DOHH2 (cell line): Measurements from ENCODE around the gene VPS26A.

Experiments
- EZH2phosphoT487 ChIP-seq: fragments of 200-600 bp; sonication (generic); IDR thresholded peaks from 2 replicates; pipeline ENCODE4 v1.6.1; 2017; ENCODE audit warnings: borderline replicate concordance, mild to moderate bottlenecking, antibody characterized with exemption, low read length, moderate library complexity, mixed read lengths
- TF ChIP-seq, protein P1 (sequence below): fragments of 200-600 bp; sonication (generic); IDR thresholded peaks from one replicate; pipeline ENCODE4 v1.5.1; 2014; ENCODE audit warnings: antibody characterized with exemption, mild to moderate bottlenecking, low read depth, low read length; ENCODE audit not compliant: poor library complexity, severe bottlenecking

DNA sequence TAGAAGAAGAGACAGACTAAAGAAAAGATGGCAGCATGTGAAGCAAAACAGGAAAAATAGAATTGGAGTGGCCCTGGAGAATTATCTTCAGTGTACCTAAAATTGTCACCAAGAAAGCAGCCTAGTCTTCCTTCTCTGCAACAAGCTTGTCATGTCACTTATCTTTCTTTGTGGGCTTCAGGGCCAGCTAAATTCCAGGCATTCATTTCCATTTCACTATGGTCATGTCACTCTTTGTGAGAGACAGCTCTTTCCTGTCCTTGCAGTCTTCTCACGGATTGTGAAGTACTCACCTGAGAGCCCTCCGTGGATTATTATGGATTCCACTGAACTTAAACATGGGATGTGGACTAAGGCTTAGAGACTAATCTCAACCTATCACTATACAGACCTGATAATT, 87.1 kb downstream of the VPS26A start:
- TF ChIP-seq, protein P1, sequence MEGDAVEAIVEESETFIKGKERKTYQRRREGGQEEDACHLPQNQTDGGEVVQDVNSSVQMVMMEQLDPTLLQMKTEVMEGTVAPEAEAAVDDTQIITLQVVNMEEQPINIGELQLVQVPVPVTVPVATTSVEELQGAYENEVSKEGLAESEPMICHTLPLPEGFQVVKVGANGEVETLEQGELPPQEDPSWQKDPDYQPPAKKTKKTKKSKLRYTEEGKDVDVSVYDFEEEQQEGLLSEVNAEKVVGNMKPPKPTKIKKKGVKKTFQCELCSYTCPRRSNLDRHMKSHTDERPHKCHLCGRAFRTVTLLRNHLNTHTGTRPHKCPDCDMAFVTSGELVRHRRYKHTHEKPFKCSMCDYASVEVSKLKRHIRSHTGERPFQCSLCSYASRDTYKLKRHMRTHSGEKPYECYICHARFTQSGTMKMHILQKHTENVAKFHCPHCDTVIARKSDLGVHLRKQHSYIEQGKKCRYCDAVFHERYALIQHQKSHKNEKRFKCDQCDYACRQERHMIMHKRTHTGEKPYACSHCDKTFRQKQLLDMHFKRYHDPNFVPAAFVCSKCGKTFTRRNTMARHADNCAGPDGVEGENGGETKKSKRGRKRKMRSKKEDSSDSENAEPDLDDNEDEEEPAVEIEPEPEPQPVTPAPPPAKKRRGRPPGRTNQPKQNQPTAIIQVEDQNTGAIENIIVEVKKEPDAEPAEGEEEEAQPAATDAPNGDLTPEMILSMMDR, result no peak
- TF ChIP-seq EZH2phosphoT487, result no peak
